Fibroblast of villous mesenchyme (primary cell): ENCODE results near the gene ATG16L1. TPM values are rescaled to one million over a fixed set of nuclear protein-coding genes. Genes with fewer than 3 reads are reported as not detected.

ENCODE experiments used
- DNase-seq: peaks from one replicate; pipeline ENCODE4 v3.0.0-alpha.2; 2010; ENCODE audit warnings: low read depth
- H3K4me3 ChIP-seq: 2 replicates; pipeline ENCODE4 v1.5.1; 2011; ENCODE audit warnings: low read depth, mild to moderate bottlenecking, low read length
- CTCF ChIP-seq: IDR thresholded peaks from 2 replicates; pipeline ENCODE4 v1.5.1; 2012; ENCODE audit warnings: low read depth, mild to moderate bottlenecking, low read length; ENCODE audit not compliant: insufficient read depth
- small RNA-seq: library from RNA; depleted of rRNA; stranded (forward); fragments of <200 nt; gene quantifications from one replicate; pipeline ENCODE3, GENCODE V24; 2012
- total RNA-seq: library from RNA; depleted of rRNA; stranded (reverse); fragments of >200 nt; gene quantifications from 2 replicates; pipeline ENCODE4 v1.2.3, GENCODE V29; 2012

The ATG16L1 gene
- total RNA-seq, 1 donor, result 41.0 TPM

DNA sequence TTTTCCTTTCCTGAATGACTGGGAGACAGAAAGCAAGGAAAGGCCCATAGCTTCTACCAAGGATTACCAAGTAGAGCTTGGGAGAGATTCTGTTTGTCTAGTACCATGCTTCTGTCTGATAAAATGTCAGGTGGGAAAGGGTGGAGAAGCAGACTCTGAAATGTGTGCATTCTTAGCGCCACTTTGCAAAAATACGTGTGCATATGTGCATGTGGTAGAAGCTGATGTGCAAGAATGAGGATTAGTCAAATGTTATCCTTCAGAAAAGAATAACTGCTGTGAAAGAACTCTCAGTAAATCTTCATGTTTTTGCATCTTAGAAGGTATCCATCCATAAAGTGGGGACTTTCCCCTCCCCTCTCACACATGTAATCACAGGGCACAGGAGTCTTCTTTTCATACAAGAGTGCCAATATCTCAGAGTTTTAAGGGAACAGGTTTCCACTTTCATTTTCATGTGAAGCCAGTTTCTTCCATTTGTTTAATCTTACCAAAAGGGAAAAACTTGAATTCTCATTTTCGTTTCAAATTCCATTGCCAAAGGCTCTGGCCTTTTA is 87.4 kb downstream of the ATG16L1 start:
- no peak for DNase-seq
- no peak for TF ChIP-seq CTCF
- no peak overlapping the region for H3K4me3 ChIP-seq

- no peak for TF ChIP-seq CTCF
- DNase-seq, result no peak
- no peak overlapping the region for H3K4me3 ChIP-seq
These were observed 88.0 kb downstream of the ATG16L1 start for GRCh38 chr2:233339427-233339826.

- no peak overlapping the region for H3K4me3 ChIP-seq
- TF ChIP-seq CTCF, result no peak
- DNase-seq, result no peak
These were observed 89.8 kb downstream of the ATG16L1 start for GRCh38 chr2:233341296-233341695.

DNA sequence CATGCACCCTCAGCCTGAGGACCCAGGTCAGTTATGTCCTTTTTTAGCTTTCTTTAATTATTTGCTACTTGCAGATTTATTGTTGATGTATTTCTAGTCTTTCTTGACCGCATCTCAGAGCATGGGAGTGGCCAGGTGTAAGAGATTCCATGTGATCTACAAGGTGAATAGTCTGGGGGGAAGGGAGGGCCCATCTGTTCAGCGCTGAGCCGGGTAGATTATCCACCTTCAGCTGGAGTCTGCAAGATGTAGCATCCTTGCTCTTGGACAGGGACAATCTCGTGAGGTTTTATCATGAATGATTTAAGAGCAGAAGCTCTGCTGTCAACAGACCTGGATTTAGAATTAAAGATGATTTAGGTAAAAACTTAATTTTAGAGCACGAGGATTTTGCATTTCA is 90.8 kb downstream of the ATG16L1 start:
- no peak for TF ChIP-seq CTCF
- no peak overlapping the region for H3K4me3 ChIP-seq
- DNase-seq, result no peak

GRCh38 chr2:233343171-233343705 is 91.8 kb downstream of the ATG16L1 start:
- DNase-seq, result no peak
- H3K4me3 ChIP-seq, result no peak overlapping the region
- TF ChIP-seq CTCF, result no peak

Small RNA genes within 50 kb of the gene (small RNA-seq; reads per million reads assigned to genes)
- gene RN7SL32P (not detected), gene SCARNA5 (36.8 reads per million, percentile 95 among the genes with 10 or more reads in this experiment), gene SCARNA6 (7.8 reads per million, percentile 88 among the genes with 10 or more reads in this experiment)

Other genes starting within 250 kb of the ATG16L1 start
- gene NGEF, start 238.4 kb upstream of the ATG16L1 start, total RNA-seq, result under 0.01 and 0.86 TPM in 2 replicates
- gene NEU2, start 219.0 kb upstream of the ATG16L1 start, total RNA-seq, result not detected in 2 replicates
- gene INPP5D, start 191.3 kb upstream of the ATG16L1 start, total RNA-seq, result under 0.01 and 0.64 TPM in 2 replicates
- not detected in 2 replicates for gene SAG, start 56.1 kb downstream of the ATG16L1 start, total RNA-seq
- gene DGKD, start 102.8 kb downstream of the ATG16L1 start, total RNA-seq, result 10.0 and 16.0 TPM in 2 replicates